Measurements from ENCODE around the gene HAGH. TPM values are rescaled to one million over a fixed set of nuclear protein-coding genes. Genes with fewer than 3 reads are reported as not detected.

HAGH gene
- total and polyA plus RNA-seq, 4 donors, result 51.2 to 99.7 (median 80.2) TPM

DNA sequence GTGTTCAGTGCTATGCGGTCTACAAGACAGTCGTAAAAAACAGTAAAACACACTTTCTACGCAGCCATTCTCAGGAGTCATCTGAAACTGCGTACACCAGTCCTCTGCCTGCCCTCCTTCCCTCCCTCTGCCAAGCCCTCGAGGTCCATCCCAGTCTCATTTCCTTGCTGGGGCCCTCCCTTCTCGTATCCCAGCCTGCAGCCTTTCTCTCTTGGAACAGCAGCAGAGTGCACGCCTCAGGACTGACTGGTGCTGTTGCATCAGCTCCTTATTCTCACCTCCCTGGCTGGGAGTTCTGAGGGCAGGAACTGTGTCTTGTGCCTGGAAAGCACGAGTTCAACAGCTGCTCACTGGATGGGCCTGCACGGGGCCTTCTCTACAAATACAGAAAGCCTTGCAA, 12.9 kb upstream of the HAGH start:
- H3K4me3 ChIP-seq, result no peak overlapping the region
- WGBS, 2 donors, result 76 to 83% methylated on average over 9 of the region's 9 CpGs
- no peak for DNase-seq
- ATAC-seq (ENCODE audit: insufficient read depth, low FRiP score), result no peak
- H3K9ac ChIP-seq (ENCODE audit: insufficient read depth in 1 of 2, low read length in 2 of 2), result no peak overlapping the region
- TF ChIP-seq, protein P1, sequence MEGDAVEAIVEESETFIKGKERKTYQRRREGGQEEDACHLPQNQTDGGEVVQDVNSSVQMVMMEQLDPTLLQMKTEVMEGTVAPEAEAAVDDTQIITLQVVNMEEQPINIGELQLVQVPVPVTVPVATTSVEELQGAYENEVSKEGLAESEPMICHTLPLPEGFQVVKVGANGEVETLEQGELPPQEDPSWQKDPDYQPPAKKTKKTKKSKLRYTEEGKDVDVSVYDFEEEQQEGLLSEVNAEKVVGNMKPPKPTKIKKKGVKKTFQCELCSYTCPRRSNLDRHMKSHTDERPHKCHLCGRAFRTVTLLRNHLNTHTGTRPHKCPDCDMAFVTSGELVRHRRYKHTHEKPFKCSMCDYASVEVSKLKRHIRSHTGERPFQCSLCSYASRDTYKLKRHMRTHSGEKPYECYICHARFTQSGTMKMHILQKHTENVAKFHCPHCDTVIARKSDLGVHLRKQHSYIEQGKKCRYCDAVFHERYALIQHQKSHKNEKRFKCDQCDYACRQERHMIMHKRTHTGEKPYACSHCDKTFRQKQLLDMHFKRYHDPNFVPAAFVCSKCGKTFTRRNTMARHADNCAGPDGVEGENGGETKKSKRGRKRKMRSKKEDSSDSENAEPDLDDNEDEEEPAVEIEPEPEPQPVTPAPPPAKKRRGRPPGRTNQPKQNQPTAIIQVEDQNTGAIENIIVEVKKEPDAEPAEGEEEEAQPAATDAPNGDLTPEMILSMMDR (IDR thresholded peaks at IDR 0.05; ENCODE audit: control extremely low read depth, extremely low read depth), result no peak
- no peaks in the 10 kb centered on the region for H3K9me3 ChIP-seq (ENCODE audit: control insufficient read depth in 4 of 4, insufficient read depth in 3 of 4, low read length in 3 of 4)
- no peaks in the 10 kb centered on the region for H3K4me1 ChIP-seq (ENCODE audit: control insufficient read depth in 5 of 5, insufficient read depth in 5 of 5, low read length in 5 of 5)
- H3K36me3 ChIP-seq (ENCODE audit: control insufficient read depth in 4 of 4, insufficient read depth in 4 of 4, low read length in 4 of 4), result peaks cover 0 to 4% (median 0%) of the 10 kb centered on the region in 4 donors
- no peaks in the 10 kb centered on the region for H3K27me3 ChIP-seq (ENCODE audit: control insufficient read depth in 3 of 3, insufficient read depth in 3 of 3, low read length in 2 of 3)
- no peak overlapping the region for H3K27ac ChIP-seq (ENCODE audit: low read depth in 1 of 2, low read length in 1 of 2)

DNA sequence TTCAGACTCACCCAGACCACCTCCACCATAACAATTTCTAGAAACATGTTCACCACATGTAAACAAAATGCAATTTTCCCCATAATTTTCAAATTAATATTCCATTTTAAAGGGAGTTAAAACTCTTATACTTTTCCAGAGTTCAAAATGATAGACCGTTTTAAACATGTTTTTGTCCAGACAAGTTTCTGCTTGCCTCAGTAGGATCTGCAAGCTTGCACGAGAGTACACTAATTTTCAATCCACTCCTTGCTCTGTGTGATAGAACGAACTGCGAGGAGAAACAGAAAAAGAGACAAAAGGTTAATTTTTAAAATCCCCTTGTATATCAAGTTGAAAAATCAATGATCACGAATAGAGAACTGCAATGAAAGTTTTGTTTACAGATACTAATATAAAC, 7.5 kb upstream of the HAGH start:
- Histone ChIP-seq H3K9ac (ENCODE audit: insufficient read depth in 1 of 2, low read length in 2 of 2) (no peak overlapping the region), H3K4me1 (ENCODE audit: control insufficient read depth in 5 of 5, insufficient read depth in 5 of 5, low read length in 5 of 5) (peaks cover 0 to 2% (median 1%) of the 10 kb centered on the region in 5 donors), H3K27me3 (ENCODE audit: control insufficient read depth in 3 of 3, insufficient read depth in 3 of 3, low read length in 2 of 3) (no peaks in the 10 kb centered on the region), H3K27ac (ENCODE audit: low read depth in 1 of 2, low read length in 1 of 2) (no peak overlapping the region), H3K9me3 (ENCODE audit: control insufficient read depth in 4 of 4, insufficient read depth in 3 of 4, low read length in 3 of 4) (no peaks in the 10 kb centered on the region), H3K4me3 (no peak overlapping the region), H3K36me3 (ENCODE audit: control insufficient read depth in 4 of 4, insufficient read depth in 4 of 4, low read length in 4 of 4) (peaks cover 0 to 6% (median 3%) of the 10 kb centered on the region in 4 donors)
- TF ChIP-seq, protein P1 (IDR thresholded peaks at IDR 0.05; ENCODE audit: control extremely low read depth, extremely low read depth), result no peak
- WGBS, 2 donors, result 84% methylated on average over 5 of the region's 5 CpGs
- no peak for DNase-seq
- ATAC-seq (ENCODE audit: insufficient read depth, low FRiP score), result no peak

DNA sequence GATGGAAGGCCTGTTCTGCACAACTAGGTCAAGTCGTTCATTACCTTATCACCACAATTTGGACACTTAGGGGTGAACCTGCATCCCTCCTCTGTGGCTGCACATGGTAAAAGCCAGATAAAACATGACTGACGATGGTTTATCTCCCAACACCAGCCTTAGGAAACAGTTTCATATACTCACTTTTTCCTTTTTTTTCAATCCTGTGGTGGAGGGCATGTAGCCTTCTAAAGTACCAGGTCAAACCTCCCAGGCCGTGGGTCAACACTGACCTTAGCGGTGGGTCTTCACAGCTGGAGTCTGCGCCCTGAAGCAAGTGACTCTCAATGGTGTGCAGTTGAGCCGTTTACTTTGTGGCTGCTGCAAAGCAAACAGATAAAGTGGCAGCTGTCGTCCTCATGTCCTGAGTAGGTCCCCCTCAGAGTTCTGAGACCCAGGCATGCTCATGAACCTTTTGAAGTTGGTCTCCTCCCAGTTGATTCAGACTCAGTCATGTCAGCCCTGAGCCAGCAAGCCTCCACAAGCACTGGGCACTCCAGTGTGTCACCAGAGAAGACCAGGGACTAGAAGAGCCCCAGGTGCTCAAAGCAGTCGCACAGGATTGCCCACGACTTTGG, 6.3 kb upstream of the HAGH start:
- Histone ChIP-seq H3K27ac (ENCODE audit: low read depth in 1 of 2, low read length in 1 of 2) (no peak overlapping the region), H3K4me1 (ENCODE audit: control insufficient read depth in 5 of 5, insufficient read depth in 5 of 5, low read length in 5 of 5) (peaks cover 3 to 10% (median 6%) of the 10 kb centered on the region in 5 donors), H3K4me3 (no peak overlapping the region), H3K9me3 (ENCODE audit: control insufficient read depth in 4 of 4, insufficient read depth in 3 of 4, low read length in 3 of 4) (no peaks in the 10 kb centered on the region), H3K27me3 (ENCODE audit: control insufficient read depth in 3 of 3, insufficient read depth in 3 of 3, low read length in 2 of 3) (no peaks in the 10 kb centered on the region), H3K36me3 (ENCODE audit: control insufficient read depth in 4 of 4, insufficient read depth in 4 of 4, low read length in 4 of 4) (peaks cover 0 to 7% (median 4%) of the 10 kb centered on the region in 4 donors), H3K9ac (ENCODE audit: insufficient read depth in 1 of 2, low read length in 2 of 2) (no peak overlapping the region)
- WGBS, 2 donors, result 76 to 86% methylated on average over 9 of the region's 9 CpGs
- DNase-seq, result no peak
- no peak for ATAC-seq (ENCODE audit: insufficient read depth, low FRiP score)
- TF ChIP-seq, protein P1 (IDR thresholded peaks at IDR 0.05; ENCODE audit: control extremely low read depth, extremely low read depth), result no peak

Measured in lung (tissue), 12 donors.